ENCODE data around the gene STT3A. TPM values are rescaled to one million over a fixed set of nuclear protein-coding genes. Genes with fewer than 3 reads are reported as not detected.

Gene STT3A
- total and polyA plus RNA-seq, 2 experiments from 2014 or later, result 91.7 to 156 TPM

GRCh38 chr11:125609545-125609944, 16.9 kb downstream of the STT3A start (continued):
- TF ChIP-seq NANOG (IDR thresholded peaks at IDR 0.05; ENCODE audit: borderline replicate concordance) (no peak), ZNF114 (CRISPR knock-in tag; IDR thresholded peaks at IDR 0.05) (no peak), STAT1 (IDR thresholded peaks at IDR 0.05; ENCODE audit: unreplicated experiment) (no peak), ZNF331 (CRISPR knock-in tag; IDR thresholded peaks at IDR 0.05; ENCODE audit: low read depth) (no peak), JUNB (IDR thresholded peaks at IDR 0.05; ENCODE audit: unreplicated experiment) (no peak)

- TF ChIP-seq ETS1 (IDR thresholded peaks at IDR 0.05) (no peak), JUNB (IDR thresholded peaks at IDR 0.05; ENCODE audit: unreplicated experiment) (no peak), CREB1 (CRISPR knock-in tag; IDR thresholded peaks at IDR 0.05; ENCODE audit: low read depth) (no peak)
- no peak for DNase-seq (ENCODE audit: low spot score)
- no peak overlapping the region for H3K27ac ChIP-seq (ENCODE audit: low read depth)
- no peaks in the 10 kb centered on the region for H3K27me3 ChIP-seq (ENCODE audit: insufficient read depth)
- Mint-ChIP-seq H3K4me1 (no peaks in the 10 kb centered on the region), H3K27ac (no peak overlapping the region), H3K27me3 (ENCODE audit: insufficient read depth, low read depth, poor library complexity) (no peaks in the 10 kb centered on the region), H3K36me3 (ENCODE audit: low read depth) (peaks cover 78% of the 10 kb centered on the region), H3K4me3 (no peak overlapping the region), H3K9me3 (no peaks in the 10 kb centered on the region)
- no peaks in the 10 kb centered on the region for H3K4me1 ChIP-seq (ENCODE audit: insufficient read depth)
- ATAC-seq, result no peak
- no peaks in the 10 kb centered on the region for H3K9me2 ChIP-seq (ENCODE audit: insufficient read depth)
- no peak overlapping the region for H3K4me2 ChIP-seq
- peaks cover 7% of the 10 kb centered on the region; the same call in 1 of the 2 replicates for H4K20me1 ChIP-seq (replicated peaks; ENCODE audit: insufficient read depth)
- H3K79me2 ChIP-seq (replicated peaks; ENCODE audit: insufficient read depth), result no peaks in the 10 kb centered on the region
- no peak overlapping the region for H3K4me3 ChIP-seq
- H2AFZ ChIP-seq, result no peak overlapping the region
- peaks cover 70% of the 10 kb centered on the region for H3K36me3 ChIP-seq (ENCODE audit: insufficient read depth)
- no peaks in the 10 kb centered on the region for H3F3A ChIP-seq (replicated peaks; ENCODE audit: low read depth)
Measured at GRCh38 chr11:125618383-125618782, 25.7 kb downstream of the STT3A start.

GRCh38 chr11:125621995-125622394, 29.3 kb downstream of the STT3A start:
- no peaks in the 10 kb centered on the region for H3K9me3 Mint-ChIP-seq
- peaks cover 7% of the 10 kb centered on the region for H3K4me1 Mint-ChIP-seq
- H3K4me3 ChIP-seq, result no peak overlapping the region
- no peak overlapping the region for H3K4me2 ChIP-seq
- peaks cover 4% of the 10 kb centered on the region; the same call in 1 of the 2 replicates for H3K4me1 ChIP-seq (ENCODE audit: insufficient read depth)
- peaks cover 44% of the 10 kb centered on the region for H3K36me3 ChIP-seq (ENCODE audit: insufficient read depth)
- no peak for ATAC-seq
- H3K36me3 Mint-ChIP-seq (ENCODE audit: low read depth), result peaks cover 55% of the 10 kb centered on the region
- H3K27ac ChIP-seq (ENCODE audit: low read depth), result no peak overlapping the region
- peaks cover 6% of the 10 kb centered on the region for H3K79me2 ChIP-seq (replicated peaks; ENCODE audit: insufficient read depth)
- H3F3A ChIP-seq (replicated peaks; ENCODE audit: low read depth), result peaks cover 7% of the 10 kb centered on the region; the same call in 1 of the 2 replicates
- peaks cover 7% of the 10 kb centered on the region; the same call in 1 of the 2 replicates for H4K20me1 ChIP-seq (replicated peaks; ENCODE audit: insufficient read depth)
- no peaks in the 10 kb centered on the region for H3K9me2 ChIP-seq (ENCODE audit: insufficient read depth)
- H3K27ac Mint-ChIP-seq, result no peak overlapping the region
- DNase-seq (ENCODE audit: low spot score), result no peak
- no peak overlapping the region for H3K4me3 Mint-ChIP-seq
- peaks cover 7% of the 10 kb centered on the region for H3K27me3 Mint-ChIP-seq (ENCODE audit: insufficient read depth, low read depth, poor library complexity)
- H2AFZ ChIP-seq, result no peak overlapping the region
- no peaks in the 10 kb centered on the region for H3K27me3 ChIP-seq (ENCODE audit: insufficient read depth)
- TF ChIP-seq ZNF114 (CRISPR knock-in tag; IDR thresholded peaks at IDR 0.05) (no peak), POLR2AphosphoS5 (IDR thresholded peaks at IDR 0.05; ENCODE audit: low read depth) (no peak), ZNF462 (CRISPR knock-in tag; IDR thresholded peaks at IDR 0.05) (no peak), REST (IDR thresholded peaks at IDR 0.05; ENCODE audit: unreplicated experiment) (no peak), EZH2phosphoT487 (IDR thresholded peaks at IDR 0.05; ENCODE audit: unreplicated experiment) (no peak)

Data from GM23338 (cell line).